ENCODE results near the gene SUSD6.
"Not testable (repeated sequence)": the region's sequence is repeated elsewhere in the genome, so short reads cannot be mapped to it uniquely, and the experiment has no call there.

The SUSD6 gene

DNA sequence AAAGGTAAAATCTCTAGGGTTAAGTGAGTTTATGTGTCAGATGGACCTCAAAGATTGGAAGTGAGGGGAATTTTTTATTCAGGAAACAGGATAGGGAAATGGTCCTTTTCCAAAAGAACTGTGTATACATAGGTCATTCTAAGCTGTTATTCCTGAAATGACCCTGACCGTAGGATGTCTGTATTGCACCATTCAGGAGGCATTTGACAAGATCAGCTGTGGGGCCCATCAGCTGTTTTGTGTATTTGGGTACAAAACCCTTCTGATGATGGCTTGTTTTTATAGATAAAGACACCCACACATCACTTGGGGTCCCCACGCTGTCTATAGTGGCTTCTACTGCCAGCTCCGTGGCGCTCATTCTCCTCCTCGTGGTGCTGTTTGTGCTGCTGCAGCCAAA lies 92.9 kb downstream of the SUSD6 start:
- FAIRE-seq (no peak), DNase-seq (ENCODE audit: extremely low spot score, insufficient read length, low read depth) (no peak)

DNA sequence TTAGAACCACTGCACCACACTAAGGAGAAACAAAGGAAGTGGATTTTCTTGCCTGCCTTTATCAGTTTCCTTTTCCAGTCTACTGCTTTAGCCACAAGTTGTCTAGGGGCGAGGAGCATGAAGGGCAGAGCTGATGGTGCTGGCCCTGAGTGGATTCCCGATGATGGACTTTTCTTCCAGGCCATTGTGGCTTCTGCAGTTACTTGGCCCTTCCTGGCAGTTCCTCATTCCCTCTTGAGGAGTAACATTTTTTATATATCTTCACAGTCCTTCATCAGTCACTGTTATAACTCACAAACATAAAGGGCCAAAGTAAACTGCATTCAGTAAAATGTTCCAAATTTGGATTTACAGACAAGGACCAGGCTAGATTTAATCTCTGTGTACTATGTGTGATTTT lies 94.3 kb downstream of the SUSD6 start:
- no peak for DNase-seq (ENCODE audit: extremely low spot score, insufficient read length, low read depth)
- FAIRE-seq, result no peak

DNA sequence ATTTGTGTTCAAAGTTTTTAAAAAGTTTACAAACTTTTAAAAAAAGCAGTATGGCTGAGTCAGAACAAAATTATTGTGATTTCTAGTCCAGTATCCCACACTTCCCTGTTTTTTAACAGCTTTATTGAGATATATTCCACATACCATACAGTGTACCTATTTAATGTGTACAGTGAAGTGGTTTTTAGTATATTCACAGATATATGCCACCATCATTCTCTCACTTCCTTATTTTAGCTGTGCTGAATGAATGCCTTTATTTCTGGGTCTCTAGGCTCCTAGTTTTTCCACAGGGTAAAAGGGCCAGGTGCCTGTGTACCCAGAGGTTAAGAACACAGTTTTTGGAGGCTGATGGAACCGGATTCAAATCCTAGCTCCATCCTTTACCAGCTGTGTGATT lies 96.7 kb downstream of the SUSD6 start:
- FAIRE-seq (no peak), DNase-seq (ENCODE audit: extremely low spot score, insufficient read length, low read depth) (no peak)

DNA sequence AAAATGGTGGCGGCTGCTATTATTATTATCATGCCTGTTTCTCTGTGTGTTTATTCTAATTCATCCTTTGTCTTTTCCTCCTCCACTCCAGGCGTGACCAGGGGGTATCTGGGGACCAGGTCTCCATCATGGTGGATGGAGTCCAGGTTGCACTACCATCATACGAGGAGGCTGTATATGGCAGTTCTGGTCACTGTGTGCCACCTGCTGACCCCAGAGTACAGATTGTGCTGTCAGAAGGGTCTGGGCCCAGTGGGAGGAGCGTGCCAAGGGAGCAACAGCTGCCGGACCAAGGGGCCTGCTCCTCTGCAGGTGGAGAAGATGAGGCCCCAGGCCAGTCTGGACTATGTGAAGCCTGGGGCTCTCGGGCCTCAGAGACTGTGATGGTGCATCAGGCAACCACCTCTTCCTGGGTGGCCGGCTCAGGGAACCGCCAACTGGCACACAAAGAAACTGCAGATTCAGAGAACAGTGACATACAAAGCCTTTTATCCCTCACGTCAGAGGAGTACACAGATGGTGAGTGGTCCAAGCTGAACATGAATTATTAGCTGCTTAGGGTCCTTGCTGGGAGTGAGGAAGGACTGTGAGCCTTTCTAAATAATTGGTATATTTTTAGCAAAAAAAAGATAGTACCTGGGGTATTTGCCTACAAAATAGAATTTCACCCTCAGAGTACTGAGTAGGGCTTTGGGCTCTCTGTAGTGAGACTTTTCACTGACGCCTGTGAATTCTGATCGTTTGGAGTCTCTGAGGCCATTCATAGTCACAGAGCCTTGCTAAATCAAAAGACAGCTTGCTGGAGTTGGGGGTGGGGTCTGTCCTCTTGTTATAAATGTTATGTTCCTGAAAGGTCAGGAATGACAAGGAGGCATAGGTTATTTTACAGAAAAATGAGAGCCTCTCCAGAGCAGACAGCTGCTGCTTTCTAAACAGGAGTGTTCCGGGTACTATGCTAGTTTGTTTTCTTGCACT lies 97.5 kb downstream of the SUSD6 start:
- DNase-seq (ENCODE audit: extremely low spot score, insufficient read length, low read depth) (no peak), FAIRE-seq (no peak)

DNA sequence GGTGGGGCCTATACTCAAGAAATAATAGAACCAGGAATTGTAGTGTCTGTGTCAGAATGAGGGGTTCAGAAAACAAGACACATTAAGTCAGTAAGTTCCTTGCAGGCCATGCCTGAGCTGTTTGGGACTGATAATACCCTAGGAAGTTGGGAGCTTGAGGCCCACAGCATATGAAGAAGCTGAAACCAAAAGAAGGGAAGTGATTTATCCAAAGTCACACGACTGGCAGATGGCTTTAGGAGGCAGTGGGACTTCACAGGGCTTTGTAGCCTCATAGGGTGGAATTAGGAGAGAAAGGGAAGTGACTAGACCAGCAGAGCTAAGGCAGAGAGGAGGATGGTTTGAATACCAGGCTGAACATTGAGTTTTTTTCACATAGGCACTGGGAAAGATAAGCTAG lies 99.0 kb downstream of the SUSD6 start:
- FAIRE-seq (no peak), DNase-seq (ENCODE audit: extremely low spot score, insufficient read length, low read depth) (no peak)

DNA sequence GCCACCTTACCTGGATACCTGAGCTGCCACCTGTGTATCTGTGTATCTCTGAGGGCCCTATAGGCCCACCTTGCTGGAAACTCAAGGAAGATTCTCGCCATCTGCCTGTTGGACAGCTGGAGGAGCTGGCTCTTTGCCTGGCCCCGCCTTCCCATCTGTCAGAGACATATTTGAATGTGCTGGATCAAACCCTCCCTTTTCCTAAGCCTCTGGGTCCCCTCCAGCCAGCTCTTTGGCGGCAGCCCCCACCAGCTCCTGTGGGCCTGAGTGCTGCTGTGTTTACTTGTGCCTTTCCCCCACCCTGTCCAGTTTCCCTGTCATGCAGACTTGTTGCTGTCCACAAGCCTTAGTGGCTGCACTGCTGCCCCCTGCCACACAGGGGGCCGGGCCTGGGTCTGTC lies 99.7 kb downstream of the SUSD6 start:
- FAIRE-seq, result no peak
- no peak for DNase-seq (ENCODE audit: extremely low spot score, insufficient read length, low read depth)

DNA sequence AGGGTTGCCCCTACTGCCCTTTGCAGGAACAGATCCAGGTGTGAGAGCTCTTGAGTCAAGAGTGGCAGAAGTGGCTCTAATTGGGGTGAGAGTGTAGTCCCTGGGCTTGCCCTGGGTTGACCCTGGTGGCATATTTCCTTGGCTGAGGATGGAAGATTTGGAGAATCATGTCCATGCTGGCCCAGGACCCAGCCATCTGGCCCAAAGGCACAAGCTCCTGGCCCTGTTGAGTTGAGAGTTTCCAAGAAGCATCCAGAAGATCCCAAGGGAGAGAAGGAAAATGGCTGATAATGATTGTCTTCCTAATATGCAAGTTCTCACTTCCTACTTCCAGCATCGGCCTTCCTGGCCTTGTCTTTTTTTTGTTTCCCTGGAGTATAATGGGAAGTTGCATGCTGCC lies 100.1 kb downstream of the SUSD6 start:
- FAIRE-seq (no peak), DNase-seq (ENCODE audit: extremely low spot score, insufficient read length, low read depth) (no peak)

DNA sequence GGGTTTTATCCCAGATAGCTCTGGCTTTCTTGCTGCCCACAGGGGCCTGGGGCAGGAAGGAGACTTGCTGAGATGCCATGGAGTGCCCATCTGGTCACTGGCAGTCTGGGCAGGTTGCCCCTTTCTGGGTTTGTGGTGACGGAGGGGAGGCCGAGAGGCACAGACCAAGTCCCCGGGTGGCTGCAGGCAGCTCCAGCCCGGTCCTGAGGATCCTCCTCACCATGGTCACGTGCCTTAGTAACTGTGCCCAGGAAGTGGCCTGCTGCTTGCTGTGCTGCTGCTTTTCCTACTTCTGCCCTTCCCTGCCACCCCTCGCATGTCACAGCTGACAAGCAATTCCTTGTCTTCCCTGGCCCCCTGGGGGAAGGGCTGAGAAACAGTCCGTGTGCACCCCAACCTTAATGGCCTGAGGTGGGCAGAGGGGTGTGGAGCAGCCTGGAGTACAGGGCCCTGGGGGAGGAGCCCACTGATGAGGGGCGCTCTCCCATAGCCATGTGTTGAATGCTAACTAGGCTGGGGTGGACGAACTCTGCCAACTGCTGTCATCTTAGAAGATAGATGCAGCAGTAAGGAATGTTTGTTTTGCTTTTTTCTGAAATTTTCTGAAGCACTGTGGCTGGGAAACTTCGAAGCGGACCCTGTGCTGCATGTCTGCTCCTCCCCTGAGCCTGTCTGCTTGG lies 100.6 kb downstream of the SUSD6 start:
- no peak for FAIRE-seq
- no peak for DNase-seq (ENCODE audit: extremely low spot score, insufficient read length, low read depth)

DNA sequence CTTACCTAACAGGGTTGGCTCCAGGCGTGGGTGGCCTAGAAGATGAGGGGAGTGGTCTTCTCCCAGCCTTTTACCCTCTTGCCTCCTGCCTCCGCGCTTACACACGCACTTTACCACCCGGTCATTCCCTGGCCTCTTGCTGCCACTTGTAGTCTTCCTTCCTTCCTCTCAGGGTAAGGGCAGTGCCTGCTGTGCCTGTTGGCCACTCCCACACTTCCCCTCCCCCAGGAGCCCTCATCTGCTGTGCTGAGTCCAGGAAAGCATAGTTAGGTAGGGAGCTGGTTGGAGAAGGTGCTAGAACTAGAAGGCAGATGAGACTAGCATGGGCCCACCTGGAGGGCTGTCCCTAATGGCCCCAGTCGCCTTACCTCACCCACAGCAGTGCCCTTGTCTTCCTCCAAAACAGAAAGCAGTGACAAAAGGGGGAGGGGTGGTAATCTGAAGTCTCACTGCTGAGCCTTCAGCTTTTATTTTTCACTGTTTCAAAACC lies 101.2 kb downstream of the SUSD6 start:
- DNase-seq (ENCODE audit: extremely low spot score, insufficient read length, low read depth) (no peak), FAIRE-seq (no peak)

DNA sequence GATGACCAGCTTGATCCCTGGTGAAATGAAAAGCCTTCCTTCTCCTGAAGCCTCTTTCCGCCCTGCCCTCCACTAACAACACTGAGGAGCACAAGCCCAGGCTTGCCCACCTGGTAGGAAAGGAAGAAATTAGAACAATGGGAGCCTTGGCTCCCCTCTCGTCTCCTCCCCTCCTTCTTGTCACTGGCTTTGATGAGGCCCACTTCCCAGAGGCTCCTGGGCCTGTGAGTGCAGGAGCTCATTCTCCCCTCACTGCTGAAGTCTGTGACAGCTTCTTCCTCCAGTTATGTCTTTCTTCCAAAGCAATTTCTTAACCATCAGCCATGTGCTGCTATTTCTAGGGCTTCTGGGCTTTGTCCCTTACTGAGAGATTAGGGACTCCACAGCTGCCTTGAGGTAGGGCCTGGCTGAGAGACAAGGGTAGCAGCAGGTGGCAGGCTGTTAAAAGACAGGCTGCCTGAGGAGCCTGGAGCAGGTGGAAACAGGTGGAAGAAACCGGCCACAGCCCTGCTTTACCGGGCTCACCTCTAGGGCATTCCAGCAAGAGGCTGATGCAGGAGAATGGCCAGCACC lies 101.9 kb downstream of the SUSD6 start:
- DNase-seq (ENCODE audit: extremely low spot score, insufficient read length, low read depth), result no peak
- FAIRE-seq, result no peak

DNA sequence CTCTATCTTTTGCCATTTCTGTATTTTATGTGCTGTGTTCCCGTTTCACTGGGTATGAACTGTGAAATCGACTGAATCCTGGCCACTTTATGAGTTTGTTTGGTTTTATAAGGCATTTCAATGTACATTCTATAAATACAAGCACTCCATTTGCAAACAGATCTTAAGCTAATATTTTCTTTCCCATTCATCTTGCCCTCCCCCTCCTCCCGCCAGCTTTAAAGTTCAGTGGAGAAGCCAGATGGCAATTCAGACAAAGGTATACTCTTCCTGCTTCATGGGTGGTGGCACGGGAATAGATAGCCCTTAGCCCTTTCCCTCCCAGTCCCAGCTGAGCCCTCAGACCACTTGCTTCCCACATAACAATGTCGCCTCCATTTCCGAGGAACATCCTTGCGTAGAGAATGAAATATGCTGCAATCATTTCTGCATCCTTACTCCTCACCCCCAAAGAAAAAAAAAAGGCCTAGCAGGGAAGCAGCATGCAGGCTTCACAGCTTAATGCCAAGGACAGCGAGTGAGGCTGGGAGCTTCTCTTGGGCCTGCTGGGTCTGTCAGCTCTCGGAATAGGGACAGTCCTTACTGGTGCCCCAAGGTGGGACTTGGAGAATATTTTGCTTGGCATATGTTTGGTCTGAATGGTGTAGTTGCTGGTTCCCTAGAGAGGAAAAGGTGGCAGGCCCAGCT lies 102.7 kb downstream of the SUSD6 start:
- FAIRE-seq, result no peak
- no peak for DNase-seq (ENCODE audit: extremely low spot score, insufficient read length, low read depth)

DNA sequence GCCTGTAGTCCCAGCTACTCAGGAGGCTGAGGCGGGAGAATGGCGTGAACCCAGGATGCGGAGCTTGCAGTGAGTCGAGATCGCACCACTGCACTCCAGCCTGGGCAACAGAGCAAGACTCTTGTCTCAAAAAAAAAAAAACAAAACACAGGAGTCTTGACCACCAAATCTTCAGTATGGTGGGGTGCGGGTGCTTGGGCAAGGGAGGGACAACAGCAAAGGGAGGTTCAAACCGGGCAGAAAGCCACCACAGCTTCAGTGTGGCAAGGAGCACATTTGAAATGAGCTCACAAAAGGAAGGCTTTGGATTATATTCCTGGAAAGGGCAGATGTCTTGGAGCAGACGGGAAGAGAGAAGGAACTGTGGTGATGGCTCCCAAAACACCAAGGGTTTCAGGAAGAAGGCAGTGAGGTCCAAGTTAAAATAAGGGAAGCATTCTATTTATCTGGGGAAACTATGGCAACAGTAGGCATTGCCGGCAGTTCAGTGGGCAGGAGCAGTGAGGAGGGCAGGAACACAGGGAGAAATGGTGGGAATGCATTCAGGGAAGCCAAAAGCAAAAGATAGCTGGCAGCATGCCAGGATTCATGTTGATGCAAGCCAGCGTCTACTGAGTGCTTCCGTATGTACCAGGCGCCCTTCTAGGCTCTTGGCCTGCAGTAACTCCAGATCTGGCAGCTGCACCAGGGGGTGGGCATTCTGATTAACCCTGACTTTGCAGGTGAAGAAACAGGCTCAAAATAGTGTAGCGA lies 104.5 kb downstream of the SUSD6 start:
- FAIRE-seq, result no peak
- DNase-seq (ENCODE audit: extremely low spot score, insufficient read length, low read depth), result no peak

DNA sequence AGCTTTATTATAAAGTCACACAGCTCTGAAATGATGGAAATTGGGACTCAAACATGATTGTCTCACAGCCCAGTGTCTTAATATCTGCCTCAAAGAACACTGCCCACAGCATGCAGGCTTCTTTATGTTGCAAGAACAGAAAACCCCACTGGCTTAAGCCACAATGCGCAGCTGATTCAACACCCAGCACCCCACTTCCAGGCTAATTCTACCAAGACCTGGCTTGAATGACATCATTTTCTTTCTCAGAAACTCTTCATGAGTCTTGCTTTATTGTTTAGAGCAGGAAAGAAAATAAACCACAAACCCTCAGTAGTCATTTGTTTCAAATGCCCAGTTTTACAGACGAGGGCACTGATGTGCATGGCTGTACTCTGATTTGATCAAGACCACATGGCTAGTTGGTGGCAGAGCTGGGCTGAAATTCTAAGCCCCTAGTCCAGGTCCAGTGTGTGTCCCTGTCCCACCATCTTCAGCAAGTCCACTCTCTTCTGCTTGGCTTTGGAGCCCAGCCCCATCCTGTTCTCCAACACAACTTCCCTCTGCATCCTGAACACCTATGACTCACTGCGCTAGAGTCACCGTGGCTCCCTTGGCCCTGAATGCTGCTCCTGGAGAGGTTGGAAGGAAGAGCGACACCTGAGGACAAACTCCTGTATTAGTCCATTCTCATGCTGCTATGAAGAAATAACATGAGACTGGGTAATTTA lies 105.2 kb downstream of the SUSD6 start:
- FAIRE-seq, result no peak
- no peak for DNase-seq (ENCODE audit: extremely low spot score, insufficient read length, low read depth)

DNA sequence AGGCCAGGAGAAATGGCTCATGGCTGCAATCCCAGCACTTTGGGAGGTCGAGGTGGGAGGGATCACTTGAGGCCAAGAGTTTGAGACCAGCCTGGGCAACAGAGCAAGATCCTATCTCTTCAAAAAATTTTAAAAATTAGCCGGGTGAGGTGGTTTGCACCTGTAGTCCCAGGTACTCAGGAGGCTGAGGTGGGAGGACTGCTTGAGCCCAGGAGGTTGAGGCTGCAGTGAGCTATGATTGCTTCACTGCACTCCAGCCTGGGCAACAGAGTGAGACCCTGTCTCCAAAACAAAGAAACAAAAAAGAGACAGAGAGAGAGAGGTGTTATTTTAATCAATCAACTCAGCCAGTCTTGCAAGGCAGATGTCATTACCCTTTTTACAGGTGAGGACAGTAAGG lies 107.2 kb downstream of the SUSD6 start:
- not testable (repeated sequence) for FAIRE-seq; DNase-seq (ENCODE audit: extremely low spot score, insufficient read length, low read depth)

DNA sequence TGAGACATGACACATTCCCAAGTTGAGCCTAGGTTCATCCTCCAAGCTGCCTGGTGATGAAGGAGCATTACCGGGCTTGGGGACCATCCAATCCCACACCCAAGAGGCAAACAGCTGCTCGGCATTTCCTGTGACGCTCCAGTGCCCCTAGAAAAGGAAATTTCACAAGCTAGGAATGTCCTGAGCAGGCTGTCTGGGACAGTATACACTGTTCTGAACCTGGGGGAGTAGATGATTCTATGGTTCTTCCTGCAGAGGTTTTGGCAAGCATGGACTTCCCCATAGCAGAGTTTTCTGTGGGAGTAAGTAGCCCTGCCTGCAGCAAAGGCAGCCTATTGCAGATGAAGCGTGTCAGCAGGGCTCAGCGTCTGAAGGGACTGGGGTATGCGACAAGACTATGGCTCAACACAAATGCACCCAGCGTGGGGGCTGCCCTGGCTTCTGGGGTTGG lies 108.1 kb downstream of the SUSD6 start:
- DNase-seq (ENCODE audit: extremely low spot score, insufficient read length, low read depth) (no peak), FAIRE-seq (no peak)

DNA sequence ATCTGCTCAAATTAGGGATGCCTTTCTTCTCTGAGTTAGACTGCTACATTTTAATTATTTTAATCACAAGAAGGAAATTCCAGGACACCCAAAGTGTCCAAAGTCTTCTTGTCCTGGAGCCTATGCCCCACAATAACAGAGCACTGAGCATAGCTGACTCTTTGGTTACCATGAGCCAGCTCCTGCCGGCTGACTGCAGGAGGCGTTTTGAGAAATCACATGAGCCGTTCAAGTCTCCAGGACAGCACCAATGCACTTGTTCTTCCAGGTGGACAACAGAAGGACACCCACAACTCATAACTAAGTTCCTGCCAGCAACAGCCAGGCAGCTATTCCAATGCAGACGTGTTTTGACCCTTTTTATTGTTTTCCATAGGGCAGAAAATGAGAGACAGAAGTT lies 109.5 kb downstream of the SUSD6 start:
- DNase-seq (ENCODE audit: extremely low spot score, insufficient read length, low read depth), result no peak
- no peak for FAIRE-seq

DNA sequence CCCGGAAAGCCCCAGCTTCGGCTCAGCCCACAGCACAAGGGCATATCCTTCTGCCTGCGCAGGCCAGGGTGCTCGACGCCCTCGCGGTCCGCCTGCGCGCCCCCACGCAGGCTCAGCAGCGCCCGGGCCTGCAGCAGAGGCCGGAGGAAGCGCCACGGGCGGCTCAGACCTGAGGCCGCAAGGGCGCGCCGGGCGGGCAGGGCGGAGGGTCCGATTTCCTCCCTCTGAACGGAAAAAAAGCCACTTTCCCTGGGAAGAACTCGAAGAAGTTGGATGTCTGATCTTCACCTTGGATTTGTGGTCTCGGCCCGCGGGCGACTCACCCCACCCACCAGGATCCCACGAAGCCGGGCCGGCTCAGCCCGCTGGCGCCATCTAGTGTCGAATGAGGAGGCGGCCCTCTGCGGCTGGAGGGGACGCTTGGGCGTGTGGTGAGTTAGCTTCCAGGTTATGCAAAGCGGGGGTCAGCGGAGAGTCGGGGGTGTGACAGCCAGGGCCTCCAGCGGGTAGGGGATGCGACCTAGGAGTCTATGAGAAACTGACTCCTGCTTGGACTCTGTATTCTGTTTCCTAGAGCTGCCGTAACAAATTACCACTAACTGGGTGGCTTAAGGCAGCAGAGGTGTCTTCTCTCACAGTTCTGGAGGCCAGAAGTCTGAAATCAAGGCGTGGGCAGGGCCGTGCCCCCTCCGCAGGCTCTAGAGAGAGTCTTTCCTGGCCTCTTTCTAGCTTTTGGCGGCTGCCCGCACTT lies 115.5 kb downstream of the SUSD6 start:
- FAIRE-seq (peak; percentile 80), DNase-seq (ENCODE audit: extremely low spot score, insufficient read length, low read depth) (peak; percentile 75)

DNA sequence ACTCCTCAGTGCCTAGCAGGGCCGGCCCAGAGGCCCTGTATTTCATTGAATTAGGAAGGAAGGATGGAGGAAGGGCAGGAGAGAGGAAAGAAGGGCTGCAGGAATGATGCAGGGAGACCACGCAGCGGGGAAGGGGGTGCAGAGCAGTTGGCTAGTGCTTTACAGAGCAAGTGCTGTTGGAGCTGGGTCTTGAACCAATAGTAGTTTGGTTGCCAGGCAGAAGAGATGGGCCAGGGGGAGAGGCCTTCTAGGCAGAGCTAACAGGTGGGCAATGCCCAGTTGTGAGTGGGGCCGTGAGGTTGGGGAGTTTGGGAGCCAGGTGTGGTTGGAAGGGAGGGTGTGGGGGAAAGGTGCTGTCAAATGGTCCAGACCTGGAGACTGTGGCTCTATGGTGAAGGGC lies 116.5 kb downstream of the SUSD6 start:
- FAIRE-seq, result no peak
- no peak for DNase-seq (ENCODE audit: extremely low spot score, insufficient read length, low read depth)
